Trophoblast cell (in vitro differentiated cells and primary cell): ENCODE data around the gene SLC22A23. TPM values are rescaled to one million over a fixed set of nuclear protein-coding genes. Genes with fewer than 3 reads are reported as not detected.

Experiments
- DNase-seq, 2 donors: peaks; one replicate each; pipeline ENCODE4 v3.0.0-alpha.2; 2016
- H2AFZ ChIP-seq: 2 replicates; pipeline ENCODE4 v1.6.1; 2013; ENCODE audit warnings: low read length, moderate library complexity, mild to moderate bottlenecking; ENCODE audit not compliant: insufficient read depth, poor library complexity
- H2AK5ac ChIP-seq: 2 replicates; pipeline ENCODE4 v1.6.1; 2013; ENCODE audit warnings: mild to moderate bottlenecking, low read length
- H2BK120ac ChIP-seq: 2 replicates; pipeline ENCODE4 v1.6.1; 2013; ENCODE audit warnings: low read length, mild to moderate bottlenecking, moderate library complexity; ENCODE audit not compliant: insufficient read depth, poor library complexity
- H2BK12ac ChIP-seq: 2 replicates; pipeline ENCODE4 v1.6.1; 2013; ENCODE audit warnings: mild to moderate bottlenecking, low read length, moderate library complexity
- H2BK5ac ChIP-seq: 2 replicates; pipeline ENCODE4 v1.6.1; 2013; ENCODE audit warnings: low read length, low read depth, moderate library complexity, mild to moderate bottlenecking; ENCODE audit not compliant: poor library complexity
- H3K14ac ChIP-seq: 2 replicates; pipeline ENCODE4 v1.6.1; 2013; ENCODE audit warnings: mild to moderate bottlenecking, low read length
- H3K18ac ChIP-seq: 2 replicates; pipeline ENCODE4 v1.6.1; 2013; ENCODE audit warnings: mild to moderate bottlenecking, low read length
- H3K23ac ChIP-seq: 2 replicates; pipeline ENCODE4 v1.6.1; 2013; ENCODE audit warnings: low read length
- H3K27ac ChIP-seq: 2 replicates; pipeline ENCODE4 v1.5.1; 2013; ENCODE audit warnings: low read depth, mild to moderate bottlenecking, inconsistent platforms, low read length, moderate library complexity
- H3K27me3 ChIP-seq: 2 replicates; pipeline ENCODE4 v1.6.1; 2013; ENCODE audit warnings: inconsistent platforms, mild to moderate bottlenecking, low read length, moderate library complexity; ENCODE audit not compliant: insufficient read depth
- H3K36me3 ChIP-seq, 2 experiments: 1 replicate in 1 of 2; 2 replicates in 1 of 2; pipeline ENCODE4 v1.6.1; 2013; ENCODE audit warnings: low read length in 2 of 2, mild to moderate bottlenecking in 2 of 2, moderate library complexity in 1 of 2; ENCODE audit not compliant: insufficient read depth in 2 of 2, control insufficient read depth in 1 of 2
- H3K4ac ChIP-seq: 2 replicates; pipeline ENCODE4 v1.6.1; 2013; ENCODE audit warnings: low read depth, mild to moderate bottlenecking, low read length, moderate library complexity
- H3K4me1 ChIP-seq, 2 experiments: 1 replicate in 1 of 2; 2 replicates in 1 of 2; pipeline ENCODE4 v1.6.1; 2013; ENCODE audit warnings: low read length in 2 of 2, mild to moderate bottlenecking in 2 of 2, moderate library complexity in 1 of 2; ENCODE audit not compliant: insufficient read depth in 2 of 2, control insufficient read depth in 1 of 2
- H3K4me2 ChIP-seq: 2 replicates; pipeline ENCODE4 v1.6.1; 2013; ENCODE audit warnings: inconsistent platforms, mild to moderate bottlenecking, low read length, moderate library complexity
- H3K4me3 ChIP-seq: 2 replicates; pipeline ENCODE4 v1.5.1; 2013; ENCODE audit warnings: mild to moderate bottlenecking, low read depth, low read length, inconsistent platforms
- H3K79me1 ChIP-seq: one replicate; pipeline ENCODE4 v1.6.1; 2013; ENCODE audit warnings: low read length
- H3K79me2 ChIP-seq: 2 replicates; pipeline ENCODE4 v1.6.1; 2013; ENCODE audit warnings: low read length, mild to moderate bottlenecking; ENCODE audit not compliant: control insufficient read depth, insufficient read depth, poor library complexity
- H3K9ac ChIP-seq: 2 replicates; pipeline ENCODE4 v1.6.1; 2013; ENCODE audit warnings: mild to moderate bottlenecking, low read length
- H3K9me3 ChIP-seq: 2 replicates; pipeline ENCODE4 v1.6.1; 2013; ENCODE audit warnings: low read depth, mild to moderate bottlenecking, control low read depth, inconsistent platforms, low read length; ENCODE audit not compliant: insufficient read depth
- H4K12ac ChIP-seq: 2 replicates; pipeline ENCODE4 v1.6.1; 2013; ENCODE audit warnings: low read depth, mild to moderate bottlenecking, low read length, moderate library complexity
- H4K8ac ChIP-seq: 2 replicates; pipeline ENCODE4 v1.6.1; 2013; ENCODE audit warnings: low read depth, mild to moderate bottlenecking, low read length, moderate library complexity
- H4K91ac ChIP-seq: one replicate; pipeline ENCODE4 v1.6.1; 2013; ENCODE audit warnings: low read depth, mild to moderate bottlenecking, low read length, moderate library complexity
- WGBS: extraction: QIAGEN DNeasy Blood & Tissue Kit; methylation state at CpG from one replicate; pipeline ENCODE4 v1.1.7; 2013; ENCODE audit warnings: missing lambda C conversion rate; ENCODE audit not compliant: insufficient read length, insufficient coverage; ENCODE audit errors: extremely low coverage; 5-methylcytosine and 5-hydroxymethylcytosine counted together
- polyA plus RNA-seq: library from polyadenylated mRNA; stranded (reverse); fragments of 200-250 nt; gene quantifications from 2 replicates; pipeline ENCODE4 v1.2.3, GENCODE V29; 2013

The SLC22A23 gene
- 29.8 and 31.6 TPM in 2 replicates for polyA plus RNA-seq

GRCh38 chr6:3456898-3457709 lies at the start of gene SLC22A23:
Gene SLC22A23, minus strand, starts transcription at chr6:3457050. Its CDS starts 491 bp downstream, at chr6:3456559.
- Histone ChIP-seq H3K79me2 (peaks cover 12% of the 10 kb centered on the region), H2BK12ac (peak within 1 kb of the TSS; percentile 67)

GRCh38 chr6:3506200-3506599 lies 49.4 kb upstream of the SLC22A23 start:
- no CpG with 5 or more reads among the region's 4 CpGs for WGBS
- H3K79me2 ChIP-seq = no peaks in the 10 kb centered on the region

More at GRCh38 chr6:3456898-3457709, at the start of gene SLC22A23:
- Histone ChIP-seq H2AFZ (peak within 1 kb of the TSS; percentile 61), H3K27ac (no peak within 1 kb of the TSS), H3K4me1 (peaks cover 6 to 8% of the 10 kb centered on the region in 2 experiments), H2BK120ac (peak within 1 kb of the TSS; percentile 75), H4K12ac (no peak within 1 kb of the TSS), H4K91ac (peak within 1 kb of the TSS; percentile 81), H3K27me3 (no peaks in the 10 kb centered on the region), H2BK5ac (peak within 1 kb of the TSS; percentile 24), H3K9me3 (no peaks in the 10 kb centered on the region), H4K8ac (peak within 1 kb of the TSS; percentile 63), H3K9ac (peak within 1 kb of the TSS; percentile 63), H3K4me2 (peak within 1 kb of the TSS; percentile 88), H3K4me3 (peak within 1 kb of the TSS; percentile 81), H3K79me1 (peaks cover 12% of the 10 kb centered on the region), H2AK5ac (peak within 1 kb of the TSS; percentile 39), H3K23ac (no peak within 1 kb of the TSS), H3K4ac (peak within 1 kb of the TSS; percentile 93), H3K14ac (peak within 1 kb of the TSS; percentile 58), H3K36me3 (no peaks in the 10 kb centered on the region), H3K18ac (peak within 1 kb of the TSS; percentile 71)
- WGBS = no CpG with 5 or more reads among the region's 97 CpGs
- peak; percentile 45 to 72 for DNase-seq

GRCh38 chr6:3504938-3505805 lies 48.3 kb upstream of the SLC22A23 start:
- no peak overlapping the region for H2BK5ac ChIP-seq
- no peak overlapping the region for H3K14ac ChIP-seq
- no peak overlapping the region for H3K23ac ChIP-seq
- no peaks in the 10 kb centered on the region for H3K36me3 ChIP-seq
- no peak overlapping the region for H3K4ac ChIP-seq
- H3K79me1 ChIP-seq = peaks cover 10% of the 10 kb centered on the region
- no peak overlapping the region for H3K18ac ChIP-seq
- no peaks in the 10 kb centered on the region for H3K79me2 ChIP-seq
- H3K4me1 ChIP-seq = peaks cover 5 to 19% of the 10 kb centered on the region in 2 experiments
- no peak overlapping the region for H3K4me3 ChIP-seq
- no peaks in the 10 kb centered on the region for H3K27me3 ChIP-seq
- no peak overlapping the region for H2AFZ ChIP-seq
- no CpG with 5 or more reads among the region's 13 CpGs for WGBS
- peak; percentile 46 to 66 for DNase-seq
- no peak overlapping the region for H2BK12ac ChIP-seq
- no peak overlapping the region for H4K8ac ChIP-seq
- H2BK120ac ChIP-seq = no peak overlapping the region
- H3K27ac ChIP-seq = no peak overlapping the region
- no peak overlapping the region for H2AK5ac ChIP-seq
- H3K4me2 ChIP-seq = no peak overlapping the region
- H3K9ac ChIP-seq = no peak overlapping the region
- no peaks in the 10 kb centered on the region for H3K9me3 ChIP-seq
- H4K91ac ChIP-seq = no peak overlapping the region
- H4K12ac ChIP-seq = no peak overlapping the region

More at GRCh38 chr6:3506200-3506599, 49.4 kb upstream of the SLC22A23 start:
- H2BK12ac ChIP-seq = no peak overlapping the region
- peaks cover 13% of the 10 kb centered on the region for H3K79me1 ChIP-seq
- H3K27me3 ChIP-seq = no peaks in the 10 kb centered on the region
- H2BK5ac ChIP-seq = no peak overlapping the region
- H3K4me2 ChIP-seq = no peak overlapping the region
- no peak for DNase-seq
- H3K9me3 ChIP-seq = no peaks in the 10 kb centered on the region
- no peak overlapping the region for H3K27ac ChIP-seq
- no peaks in the 10 kb centered on the region for H3K36me3 ChIP-seq
- no peak overlapping the region for H3K4me3 ChIP-seq
- no peak overlapping the region for H2AFZ ChIP-seq
- no peak overlapping the region for H3K9ac ChIP-seq
- H3K23ac ChIP-seq = no peak overlapping the region
- H4K12ac ChIP-seq = no peak overlapping the region
- peaks cover 13 to 25% of the 10 kb centered on the region in 2 experiments for H3K4me1 ChIP-seq
- H4K8ac ChIP-seq = no peak overlapping the region
- H3K14ac ChIP-seq = no peak overlapping the region
- H4K91ac ChIP-seq = no peak overlapping the region
- H2BK120ac ChIP-seq = no peak overlapping the region
- no peak overlapping the region for H2AK5ac ChIP-seq
- H3K4ac ChIP-seq = no peak overlapping the region
- no peak overlapping the region for H3K18ac ChIP-seq

- H2BK120ac ChIP-seq = no peak overlapping the region
- H2BK12ac ChIP-seq = peak overlapping the region; percentile 85
- peaks cover 11% of the 10 kb centered on the region for H3K79me1 ChIP-seq
- no peaks in the 10 kb centered on the region for H3K27me3 ChIP-seq
- no peak overlapping the region for H3K4me3 ChIP-seq
- DNase-seq = no peak
- no peak overlapping the region for H3K18ac ChIP-seq
- no peaks in the 10 kb centered on the region for H3K36me3 ChIP-seq
- H3K14ac ChIP-seq = peak overlapping the region; percentile 65
- H2AK5ac ChIP-seq = peak overlapping the region; percentile 94
- H3K23ac ChIP-seq = no peak overlapping the region
- H2BK5ac ChIP-seq = no peak overlapping the region
- no peaks in the 10 kb centered on the region for H3K9me3 ChIP-seq
- H4K12ac ChIP-seq = no peak overlapping the region
- no peak overlapping the region for H3K4me2 ChIP-seq
- WGBS = no CpG with 5 or more reads among the region's 5 CpGs
- H2AFZ ChIP-seq = no peak overlapping the region
- peaks cover 8 to 24% of the 10 kb centered on the region in 2 experiments for H3K4me1 ChIP-seq
- H3K79me2 ChIP-seq = no peaks in the 10 kb centered on the region
- H3K27ac ChIP-seq = no peak overlapping the region
- H3K9ac ChIP-seq = no peak overlapping the region
- peak overlapping the region; percentile 65 for H4K91ac ChIP-seq
- H4K8ac ChIP-seq = no peak overlapping the region
- H3K4ac ChIP-seq = no peak overlapping the region
These were observed 47.5 kb upstream of the SLC22A23 start for GRCh38 chr6:3504354-3504753.
